OCI-M1 (cell line): Measurements from ENCODE around the gene ZMYND15.
A peak's percentile ranks its signal among the peaks of the same experiment; 100 is the strongest.

ENCODE experiments used
- DNase-seq: peaks from one replicate; lab custom pipeline; 2025; lab: John Stamatoyannopoulos, UW

Gene ZMYND15

DNA sequence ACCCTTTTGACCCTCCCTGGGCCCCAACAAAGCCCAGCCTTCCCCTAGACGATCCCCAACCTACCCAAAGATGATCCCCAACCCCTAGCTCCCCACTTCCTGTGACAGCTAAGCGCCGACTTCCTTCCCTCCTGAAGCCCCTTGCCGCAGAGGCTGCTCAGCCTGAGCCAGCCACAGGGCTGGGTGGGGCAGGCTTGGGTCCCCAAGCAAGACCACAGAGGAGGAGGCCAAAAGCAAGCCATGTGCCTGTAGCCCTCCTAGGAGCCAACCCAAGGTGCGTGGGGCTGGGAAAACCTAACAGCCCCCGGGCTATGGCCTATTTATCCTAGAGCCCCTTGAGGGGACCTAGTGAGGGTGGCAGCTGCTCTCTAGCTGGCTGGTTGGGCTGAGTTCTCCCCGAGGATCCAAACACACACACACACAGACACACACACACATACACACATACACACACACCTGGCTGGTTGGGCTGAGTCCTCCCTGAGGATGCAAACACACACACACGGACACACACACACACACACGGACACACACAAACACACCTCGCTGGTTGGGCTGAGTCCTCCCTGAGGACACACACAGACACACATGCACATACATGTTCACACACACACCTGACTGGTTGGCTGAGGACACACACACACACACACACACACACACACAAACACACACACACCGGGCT is 24.4 kb upstream of the ZMYND15 start:
- DNase-seq, result no peak

DNA sequence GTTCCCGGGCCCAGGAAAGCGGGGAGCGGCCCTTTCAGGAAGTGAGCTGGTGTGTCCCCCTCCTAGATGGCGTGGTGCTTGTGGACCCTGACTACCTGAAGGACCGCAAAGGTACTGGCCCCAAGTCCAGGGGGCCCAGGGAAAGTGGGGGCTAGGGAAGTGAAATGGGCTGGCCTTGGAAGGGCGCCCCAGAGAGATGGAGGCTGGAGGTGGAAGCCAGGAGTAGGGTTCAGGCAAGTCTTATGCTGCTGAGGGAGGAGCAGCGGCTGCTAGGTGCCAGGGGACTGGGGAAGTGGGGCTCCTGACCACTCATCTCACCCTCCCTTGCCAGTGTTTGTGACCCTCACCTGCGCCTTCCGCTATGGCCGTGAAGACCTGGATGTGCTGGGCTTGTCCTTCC is 23.6 kb upstream of the ZMYND15 start:
- no peak for DNase-seq

DNA sequence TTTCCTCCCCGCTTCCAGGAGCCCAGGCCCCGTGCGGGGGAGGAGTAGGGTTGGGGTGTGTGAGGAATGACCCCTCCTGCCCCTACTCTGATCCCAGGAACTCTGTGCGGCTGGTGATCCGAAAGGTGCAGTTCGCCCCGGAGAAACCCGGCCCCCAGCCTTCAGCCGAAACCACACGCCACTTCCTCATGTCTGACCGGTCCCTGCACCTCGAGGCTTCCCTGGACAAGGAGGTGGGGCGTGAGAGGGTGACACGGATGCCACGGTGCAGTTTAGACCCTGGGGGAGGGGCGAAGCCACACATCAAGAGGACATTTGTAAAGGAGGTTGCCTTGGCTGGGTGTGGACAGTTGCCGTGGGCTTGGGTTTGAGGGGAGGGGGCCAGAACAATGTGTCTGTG is 21.8 kb upstream of the ZMYND15 start:
- no peak for DNase-seq

DNA sequence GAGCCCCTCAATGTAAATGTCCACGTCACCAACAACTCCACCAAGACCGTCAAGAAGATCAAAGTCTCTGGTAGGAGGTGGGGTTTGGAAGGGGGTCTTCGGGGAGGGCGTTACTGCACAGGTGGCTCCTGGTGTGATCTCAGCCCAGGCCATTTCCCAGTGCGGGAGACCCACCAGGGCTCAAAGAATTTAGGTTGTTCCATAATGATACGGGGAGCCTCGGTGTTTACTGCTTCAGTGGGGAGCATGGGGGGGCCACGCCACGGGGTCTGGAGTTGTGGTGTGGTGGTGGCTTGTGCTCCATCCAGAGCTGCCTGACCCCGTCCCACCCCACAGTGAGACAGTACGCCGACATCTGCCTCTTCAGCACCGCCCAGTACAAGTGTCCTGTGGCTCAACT is 21.4 kb upstream of the ZMYND15 start:
- DNase-seq, result no peak

DNA sequence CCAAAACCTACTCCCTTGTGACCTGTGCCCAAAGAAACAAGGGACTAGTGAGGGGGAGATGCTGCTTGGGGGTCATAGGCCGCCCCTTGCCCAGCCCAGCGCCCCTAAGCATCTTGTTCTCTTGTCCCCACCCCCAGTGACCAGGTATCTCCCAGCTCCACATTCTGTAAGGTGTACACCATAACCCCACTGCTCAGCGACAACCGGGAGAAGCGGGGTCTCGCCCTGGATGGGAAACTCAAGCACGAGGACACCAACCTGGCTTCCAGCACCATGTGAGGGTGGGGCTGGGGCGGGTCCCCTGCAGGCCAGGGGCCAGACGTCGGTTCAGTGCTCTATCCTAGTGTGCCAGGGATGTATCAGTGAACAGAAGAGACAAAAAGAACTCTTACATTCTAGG is 20.5 kb upstream of the ZMYND15 start:
- no peak for DNase-seq

DNA sequence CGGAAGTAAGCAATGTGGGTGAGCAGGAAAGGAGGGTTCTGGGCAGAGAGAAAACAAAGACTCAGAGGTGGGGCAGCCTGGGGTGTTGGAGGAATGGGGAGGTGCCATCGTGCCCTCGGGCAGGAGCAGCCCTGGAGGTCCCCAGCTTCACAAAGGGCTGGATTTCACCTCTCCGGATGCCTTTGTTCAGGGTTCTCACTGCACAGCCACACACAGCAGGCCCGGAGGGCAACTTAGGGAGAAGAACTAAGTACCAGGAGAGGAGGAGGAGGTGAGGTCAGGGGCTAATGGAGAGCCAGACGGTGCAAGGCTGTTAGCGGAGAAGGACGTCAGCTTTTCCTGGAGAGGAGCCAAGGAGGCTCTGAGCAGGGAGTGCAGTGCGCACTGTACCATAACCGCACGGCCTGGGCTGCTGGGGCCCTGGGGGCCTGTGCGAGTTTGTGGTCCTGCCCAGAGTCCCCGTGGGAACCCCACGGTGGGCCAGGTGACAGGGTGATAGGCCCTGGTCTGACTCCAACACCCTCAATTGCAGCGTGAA is 19.9 kb upstream of the ZMYND15 start:
- no peak for DNase-seq

DNA sequence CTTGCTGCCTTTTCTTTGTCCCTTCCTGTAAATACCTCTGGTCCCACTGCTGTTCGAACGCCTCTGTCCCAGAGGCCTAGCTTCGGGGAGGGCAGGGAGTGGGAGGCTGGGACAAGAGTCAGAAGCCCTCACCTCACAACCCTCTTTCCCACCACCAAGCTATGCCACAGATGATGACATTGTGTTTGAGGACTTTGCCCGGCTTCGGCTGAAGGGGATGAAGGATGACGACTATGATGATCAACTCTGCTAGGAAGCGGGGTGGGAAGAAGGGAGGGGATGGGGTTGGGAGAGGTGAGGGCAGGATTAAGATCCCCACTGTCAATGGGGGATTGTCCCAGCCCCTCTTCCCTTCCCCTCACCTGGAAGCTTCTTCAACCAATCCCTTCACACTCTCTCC is 18.8 kb upstream of the ZMYND15 start:
- DNase-seq, result no peak

DNA sequence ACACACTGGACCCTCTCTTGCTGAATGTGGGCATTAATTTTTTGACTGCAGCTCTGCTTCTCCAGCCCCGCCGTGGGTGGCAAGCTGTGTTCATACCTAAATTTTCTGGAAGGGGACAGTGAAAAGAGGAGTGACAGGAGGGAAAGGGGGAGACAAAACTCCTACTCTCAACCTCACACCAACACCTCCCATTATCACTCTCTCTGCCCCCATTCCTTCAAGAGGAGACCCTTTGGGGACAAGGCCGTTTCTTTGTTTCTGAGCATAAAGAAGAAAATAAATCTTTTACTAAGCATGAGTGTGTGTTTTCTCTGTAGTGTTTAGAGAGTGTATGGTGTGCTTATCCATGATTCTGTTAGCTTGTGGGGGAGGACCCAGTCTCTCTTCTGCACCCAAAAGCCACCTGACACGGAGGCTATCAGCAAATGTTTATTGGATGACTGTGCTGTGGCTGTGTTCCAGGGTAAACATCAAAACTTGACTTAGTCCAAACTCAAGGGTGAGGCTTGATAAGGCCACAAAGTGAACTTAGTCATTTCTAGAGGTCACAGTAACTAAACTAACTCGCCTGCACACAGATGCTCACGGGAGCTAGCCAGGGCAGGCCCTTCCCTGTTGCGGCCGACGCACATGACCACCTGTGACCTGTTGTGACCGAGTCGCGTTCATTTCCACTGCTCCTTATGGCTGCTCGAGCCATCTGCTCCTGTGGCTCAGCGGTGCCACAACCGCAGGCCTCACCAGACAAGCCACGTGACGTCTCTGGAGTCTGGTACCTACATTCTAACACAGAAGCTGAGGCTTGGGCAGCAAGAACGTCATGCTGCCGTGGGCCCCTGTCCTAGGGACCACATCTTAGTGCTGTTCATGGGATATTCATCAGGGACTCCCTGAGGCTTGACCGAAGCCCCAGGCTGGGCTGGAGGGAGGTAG is 18.2 kb upstream of the ZMYND15 start:
- peak; percentile 94 for DNase-seq

DNA sequence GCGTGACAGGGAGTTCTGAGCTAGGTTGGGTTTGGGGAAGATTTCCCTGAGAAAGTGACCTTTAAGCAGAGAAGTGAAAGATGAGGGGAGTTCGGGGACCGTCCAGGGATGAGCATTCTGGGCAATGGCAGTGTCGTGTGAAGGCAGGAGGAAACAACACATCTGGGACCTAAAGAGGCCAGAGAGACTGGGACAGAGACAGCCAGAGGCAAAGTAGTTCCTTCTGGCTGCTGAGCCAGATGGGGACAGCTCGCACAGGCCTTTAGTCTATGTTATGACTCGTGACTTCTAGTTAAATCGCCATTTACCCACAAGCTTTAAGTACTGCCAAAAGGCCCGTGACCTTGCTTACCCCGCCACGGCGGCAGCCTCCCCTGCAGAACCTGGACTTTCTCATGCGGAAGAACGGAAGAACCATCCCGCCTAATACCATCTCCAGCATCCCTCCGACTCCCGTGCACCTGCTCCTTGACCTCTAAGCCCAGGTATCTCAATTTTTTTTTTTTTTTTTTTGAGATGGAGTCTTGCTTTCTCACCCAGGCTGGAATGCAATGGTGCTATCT is 16.9 kb upstream of the ZMYND15 start:
- DNase-seq, result no peak

DNA sequence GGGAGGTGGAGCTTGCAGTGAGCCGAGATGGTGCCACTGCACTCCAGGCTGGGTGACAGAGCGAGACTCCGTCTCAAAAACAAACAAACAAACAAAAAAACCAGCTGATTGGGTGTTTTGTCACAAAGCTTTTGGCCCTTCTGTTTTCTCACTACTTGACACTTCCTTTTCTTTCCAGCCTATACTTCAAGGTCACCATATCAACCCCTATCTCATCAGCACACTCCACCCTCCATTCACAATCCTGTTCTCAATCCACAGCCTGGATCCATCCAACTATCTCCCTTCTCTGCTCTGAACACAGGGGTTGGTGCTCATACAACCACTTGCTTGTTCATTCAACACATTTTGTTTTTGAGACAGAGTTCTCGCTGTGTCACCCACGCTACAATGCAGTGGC is 15.0 kb upstream of the ZMYND15 start:
- peak; percentile 46 for DNase-seq

DNA sequence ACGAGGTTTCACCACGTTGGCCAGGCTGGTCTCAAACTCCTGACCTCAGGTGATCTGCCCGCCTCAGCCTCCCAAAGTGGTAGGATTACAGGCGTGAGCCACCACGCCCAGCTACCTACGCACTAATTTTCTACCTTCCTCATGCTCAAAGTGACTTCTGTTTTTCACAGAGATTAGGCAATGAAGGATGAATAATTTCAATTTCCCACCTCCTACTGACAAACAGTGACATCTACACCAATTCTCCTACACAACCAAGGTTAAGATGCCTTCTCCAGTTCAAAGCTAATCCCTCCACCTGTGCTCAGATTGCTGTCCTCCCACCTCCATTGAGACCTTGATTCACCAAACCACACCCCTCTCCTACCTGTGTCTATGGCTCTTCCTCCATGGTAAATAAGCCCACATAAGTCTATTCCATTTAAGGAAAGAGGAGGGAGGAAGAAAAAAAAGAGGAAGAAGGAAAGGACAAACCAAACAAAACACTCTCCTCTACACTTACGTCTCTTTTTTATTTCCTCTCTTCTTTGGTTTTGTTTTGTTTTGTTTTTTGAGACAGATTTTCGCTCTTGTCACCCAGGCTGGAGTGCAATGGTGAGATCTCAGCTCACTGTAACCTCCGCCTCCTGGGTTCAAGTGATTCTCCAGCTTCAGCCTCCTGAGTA is 13.9 kb upstream of the ZMYND15 start:
- peak; percentile 65 for DNase-seq

DNA sequence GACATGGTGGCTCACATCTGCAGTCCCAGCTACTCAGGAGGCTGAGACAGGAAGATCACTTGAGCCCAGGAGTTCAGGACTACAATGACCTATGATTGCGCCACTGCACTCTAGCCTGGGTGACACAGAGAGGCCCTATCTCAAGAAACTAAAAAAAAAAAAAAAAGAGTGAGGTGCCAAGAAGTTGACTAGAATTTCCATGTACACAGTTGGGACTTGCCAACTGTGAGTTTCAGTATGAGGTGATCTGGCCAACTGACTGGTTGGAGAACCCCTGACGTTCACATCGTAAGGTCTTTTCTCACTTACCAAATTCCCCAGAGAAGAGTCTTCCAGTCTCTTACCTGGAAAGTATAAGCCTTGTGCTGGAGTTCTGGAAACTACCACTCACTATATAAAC is 11.5 kb upstream of the ZMYND15 start:
- DNase-seq, result peak; percentile 40

DNA sequence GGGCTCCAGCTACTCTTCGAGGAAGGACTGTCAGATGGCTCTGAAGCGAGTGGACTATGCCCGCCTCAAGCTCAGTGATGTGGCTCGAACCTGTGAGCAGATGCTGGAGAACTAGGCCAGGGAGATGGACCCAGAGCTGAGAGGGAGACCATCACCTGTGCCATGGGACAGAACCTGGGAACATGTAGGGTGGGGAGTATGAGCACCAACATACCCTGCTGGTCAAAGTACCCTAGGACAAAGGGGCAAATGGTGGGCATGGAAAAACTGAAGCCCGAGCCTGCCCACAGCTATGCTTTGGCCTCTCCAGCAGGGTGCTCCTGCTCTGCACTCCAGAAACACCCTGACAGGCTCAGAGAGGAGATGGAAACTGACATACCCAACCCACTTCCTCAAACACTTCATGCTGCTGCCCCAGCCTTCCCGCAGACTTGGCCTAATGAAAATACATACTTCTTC is 6.5 kb upstream of the ZMYND15 start:
- DNase-seq, result peak; percentile 55

DNA sequence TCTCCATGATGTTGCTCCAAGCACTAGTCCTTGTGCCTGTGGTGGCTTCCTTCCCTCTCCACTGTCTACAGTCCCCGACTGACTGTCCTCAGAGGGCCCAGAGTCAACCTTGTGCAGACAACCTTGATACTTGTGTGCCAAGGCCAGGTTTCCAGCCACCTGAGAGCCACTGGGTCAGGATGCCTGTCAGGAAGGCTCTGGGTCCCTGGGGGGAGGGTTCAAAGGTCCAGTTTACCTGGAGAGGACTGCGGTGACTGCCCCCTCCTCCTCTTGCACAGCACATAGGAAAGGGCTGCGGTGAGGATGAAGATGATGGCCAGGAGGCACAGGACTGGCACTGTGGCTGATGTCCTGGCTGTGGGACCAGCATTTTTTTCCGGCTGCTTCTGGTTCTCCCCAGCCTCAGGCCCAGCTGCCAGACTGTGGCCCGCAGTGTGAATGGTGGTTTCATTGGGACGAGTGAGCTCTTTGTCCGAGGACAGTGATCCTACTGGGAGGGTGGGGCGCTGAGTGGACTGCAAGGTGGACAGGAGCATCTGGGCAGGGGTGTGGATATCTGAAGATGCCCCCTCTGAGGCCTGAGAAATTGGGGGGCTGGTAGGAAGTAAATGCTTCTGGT is 4.7 kb upstream of the ZMYND15 start:
- no peak for DNase-seq

DNA sequence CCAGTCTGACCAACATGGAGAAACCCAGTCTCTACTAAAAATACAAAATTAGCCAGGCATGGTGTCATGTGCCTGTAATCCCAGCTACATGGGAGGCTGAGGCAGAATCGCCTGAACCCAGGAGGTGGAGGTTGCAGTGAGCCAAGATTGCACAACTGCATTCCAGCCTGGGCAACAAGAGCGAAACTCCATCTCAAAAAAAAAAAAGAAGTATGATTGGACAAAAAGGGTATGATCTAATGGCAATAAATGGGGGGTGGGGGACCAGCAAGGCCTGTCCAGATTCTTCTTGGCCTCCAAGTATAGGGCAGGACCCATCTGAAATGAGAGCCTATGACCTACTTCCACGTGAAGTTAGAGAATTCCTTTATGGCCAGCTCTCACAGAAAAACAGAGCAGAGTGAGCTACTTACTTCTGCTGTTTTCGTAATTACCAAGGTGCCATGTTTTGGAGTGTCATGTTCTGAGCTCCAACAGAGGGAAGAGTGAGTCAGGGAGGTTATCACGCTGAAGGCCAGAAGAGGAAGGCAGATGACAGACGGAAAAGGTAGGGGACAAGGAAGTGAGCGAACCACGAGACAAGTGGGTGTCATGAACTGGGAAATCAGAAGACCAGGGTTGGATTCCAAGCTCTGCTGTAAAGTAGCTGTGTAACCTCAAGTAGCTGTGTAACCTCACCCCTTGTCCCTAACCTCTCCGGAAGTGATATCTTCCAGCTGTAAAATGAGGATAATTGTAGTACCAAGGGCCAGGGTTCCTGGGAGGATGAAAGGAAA is 3.6 kb upstream of the ZMYND15 start:
- DNase-seq, result peak; percentile 54

DNA sequence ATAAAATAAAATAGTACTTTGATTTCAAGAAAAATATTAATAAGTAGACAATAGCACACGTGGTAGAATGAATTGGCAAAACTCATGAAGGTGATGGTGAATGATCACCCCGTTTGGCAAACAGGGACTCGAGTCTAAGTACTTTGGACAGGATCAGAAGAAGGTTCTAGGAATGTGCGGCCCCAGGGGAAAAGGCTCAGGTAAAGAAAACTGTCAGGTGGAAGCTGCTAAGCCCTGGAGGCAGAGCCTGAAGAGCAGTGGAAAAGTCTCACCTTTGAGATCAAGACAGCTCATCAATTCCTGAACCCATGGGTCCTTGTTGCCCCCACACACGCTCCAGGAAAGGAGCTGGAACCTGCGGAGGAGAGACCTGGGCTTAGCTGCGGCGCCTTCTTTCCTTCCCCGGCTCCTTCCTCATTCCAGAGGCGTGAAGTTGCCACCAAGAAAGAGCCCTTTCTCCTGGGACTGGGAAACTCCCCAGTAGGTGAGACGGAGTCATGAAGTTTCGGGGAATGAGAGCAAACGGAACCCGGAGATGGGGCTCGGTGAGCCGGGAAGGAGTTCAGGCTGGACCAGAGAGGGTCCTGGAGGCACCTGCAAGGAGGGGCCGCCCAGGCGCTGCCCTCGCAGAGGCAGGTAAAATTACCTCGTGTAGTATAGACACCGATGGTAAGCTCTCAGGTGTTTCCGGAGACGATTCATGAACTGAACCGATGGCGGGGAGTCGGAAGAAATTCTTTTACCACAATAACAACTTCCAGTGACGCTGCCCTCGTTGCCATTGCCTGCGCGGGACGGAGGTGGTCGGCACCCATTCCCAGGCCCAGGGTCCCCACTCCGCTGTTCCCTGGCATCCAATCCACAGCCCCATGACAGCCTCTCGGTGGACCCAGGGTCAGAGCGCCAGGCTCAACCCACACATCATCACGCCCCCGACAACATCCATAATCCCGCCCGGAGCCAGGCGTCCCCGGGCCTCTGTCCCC is 1.2 kb upstream of the ZMYND15 start:
- DNase-seq, result no peak

DNA sequence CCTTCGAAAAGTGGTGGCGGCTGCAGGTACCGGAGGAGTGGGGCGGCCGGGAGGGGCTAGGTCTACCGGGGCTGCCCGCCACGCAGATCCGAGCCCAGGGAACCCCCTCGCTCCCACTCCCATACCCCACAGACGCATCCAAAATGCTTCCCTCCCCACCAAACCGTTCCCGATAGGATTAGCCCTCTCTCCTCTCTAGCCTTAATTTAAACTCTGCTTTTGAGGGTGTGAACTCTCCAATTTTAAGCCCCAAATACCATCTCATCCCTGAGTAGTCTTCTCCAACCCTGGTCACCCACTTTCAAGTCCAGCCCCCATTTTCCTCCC is 355 bp downstream of the ZMYND15 start:
- DNase-seq, result no peak

DNA sequence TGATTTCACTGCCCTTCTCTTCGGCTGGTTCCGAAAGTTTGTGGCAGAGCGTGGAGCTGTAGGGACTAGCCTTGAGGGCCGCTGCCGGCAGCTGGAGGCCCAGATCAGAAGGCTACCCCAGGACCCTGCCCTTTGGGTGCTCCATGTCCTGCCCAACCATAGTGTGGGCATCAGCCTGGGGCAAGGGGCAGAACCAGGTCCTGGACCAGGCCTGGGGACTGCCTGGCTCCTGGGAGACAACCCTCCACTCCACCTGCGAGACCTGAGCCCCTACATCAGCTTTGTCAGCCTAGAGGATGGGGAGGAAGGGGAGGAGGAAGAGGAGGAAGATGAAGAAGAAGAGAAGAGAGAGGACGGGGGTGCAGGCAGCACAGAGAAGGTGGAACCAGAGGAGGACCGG is 951 bp downstream of the ZMYND15 start:
- no peak for DNase-seq

DNA sequence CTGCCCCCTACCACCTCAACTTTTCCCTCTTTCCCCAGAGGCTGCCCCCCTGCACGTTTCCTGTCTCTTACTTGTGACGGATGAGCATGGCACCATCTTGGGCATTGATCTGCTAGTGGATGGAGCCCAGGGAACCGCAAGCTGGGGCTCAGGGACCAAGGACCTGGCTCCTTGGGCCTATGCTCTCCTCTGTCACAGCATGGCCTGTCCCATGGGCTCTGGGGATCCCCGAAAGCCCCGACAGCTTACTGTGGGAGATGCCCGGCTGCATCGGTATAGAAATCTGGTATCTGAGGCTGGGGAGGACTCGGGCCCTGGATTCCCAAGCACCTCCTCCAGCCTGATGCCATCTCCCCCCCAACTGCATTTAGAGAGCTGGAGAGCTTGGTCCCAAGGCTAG is 1.9 kb downstream of the ZMYND15 start:
- no peak for DNase-seq

DNA sequence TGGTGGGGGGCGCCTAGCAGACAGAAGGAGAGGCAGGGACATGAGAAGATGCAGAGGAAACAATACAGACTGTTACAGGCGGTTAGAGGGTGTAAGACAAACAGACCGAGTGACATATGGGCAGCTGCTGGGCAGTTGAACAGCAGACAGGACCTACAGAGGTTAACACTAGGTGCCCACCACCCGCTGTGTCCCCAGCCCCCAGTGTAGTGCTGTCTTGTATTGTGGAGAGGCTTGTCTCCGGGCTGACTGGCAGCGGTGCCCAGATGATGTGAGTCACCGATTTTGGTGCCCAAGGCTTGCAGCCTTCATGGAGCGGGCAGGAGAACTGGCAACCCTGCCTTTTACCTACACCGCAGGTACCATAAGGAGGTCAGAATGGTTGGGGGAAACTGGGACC is 2.5 kb downstream of the ZMYND15 start:
- DNase-seq, result no peak
